ENCODE measurements around the gene SMAD1.

The SMAD1 gene

GRCh38 chr4:145490361-145490760 lies 8.7 kb downstream of the SMAD1 start:
- DNase-seq = no peak

- no peak for DNase-seq
These were observed 9.1 kb downstream of the SMAD1 start for GRCh38 chr4:145490796-145491195.

- DNase-seq = no peak
These were observed 10.7 kb downstream of the SMAD1 start for GRCh38 chr4:145492376-145492775.

- DNase-seq = no peak
These were observed 11.5 kb downstream of the SMAD1 start for GRCh38 chr4:145493166-145493565.

GRCh38 chr4:145494666-145495270 lies 13.1 kb downstream of the SMAD1 start:
- DNase-seq = no peak

GRCh38 chr4:145496292-145496691 lies 14.6 kb downstream of the SMAD1 start:
- DNase-seq = no peak

GRCh38 chr4:145497199-145498149 lies 15.8 kb downstream of the SMAD1 start:
- no peak for DNase-seq

- no peak for DNase-seq
These were observed 16.8 kb downstream of the SMAD1 start for GRCh38 chr4:145498430-145498829.

- DNase-seq = no peak
These were observed 19.5 kb downstream of the SMAD1 start for GRCh38 chr4:145501051-145501660.

GRCh38 chr4:145502809-145503208 lies 21.2 kb downstream of the SMAD1 start:
- no peak for DNase-seq

GRCh38 chr4:145503486-145504072 lies 21.9 kb downstream of the SMAD1 start:
- DNase-seq = no peak

- no peak for DNase-seq
These were observed 24.3 kb downstream of the SMAD1 start for GRCh38 chr4:145505995-145506394.

- no peak for DNase-seq
These were observed 26.0 kb downstream of the SMAD1 start for GRCh38 chr4:145507636-145508035.

- no peak for DNase-seq
These were observed 30.4 kb downstream of the SMAD1 start for GRCh38 chr4:145511913-145512522.

- no peak for DNase-seq
These were observed 31.5 kb downstream of the SMAD1 start for GRCh38 chr4:145513020-145513621.

- DNase-seq = no peak
These were observed 38.5 kb downstream of the SMAD1 start for GRCh38 chr4:145520172-145520571.

GRCh38 chr4:145521282-145521681 lies 39.6 kb downstream of the SMAD1 start:
- DNase-seq = no peak

- no peak for DNase-seq
These were observed 41.5 kb downstream of the SMAD1 start for GRCh38 chr4:145523117-145523516.

GRCh38 chr4:145524552-145524951 lies 42.9 kb downstream of the SMAD1 start:
- DNase-seq = no peak

GRCh38 chr4:145525291-145525740 lies 43.7 kb downstream of the SMAD1 start:
- DNase-seq = no peak

GRCh38 chr4:145527773-145528172 lies 46.1 kb downstream of the SMAD1 start:
- DNase-seq = no peak

GRCh38 chr4:145528601-145529000 lies 46.9 kb downstream of the SMAD1 start:
- no peak for DNase-seq

Measured in stimulated activated CD4-positive, alpha-beta T cell treated with anti-CD3 and anti-CD28 coated beads, Interleukin-12 subunit alpha, Interleukin-12 subunit beta, amount 100 ng/mL, for 4 hours (primary cell).